Astrocyte of the hippocampus (primary cell): ENCODE measurements around the gene IGSF3.
"Not testable (repeated sequence)": the region's sequence is repeated elsewhere in the genome, so short reads cannot be mapped to it uniquely, and the experiment has no call there.

Experiments used
- DNase-seq: peaks from one replicate; pipeline ENCODE4 v3.0.0; 2011; ENCODE audit warnings: low read depth, low spot score

IGSF3 gene

GRCh38 chr1:116599369-116599768, 68.2 kb downstream of the IGSF3 start:
- not testable (repeated sequence) for DNase-seq

GRCh38 chr1:116598420-116599036, 69.0 kb downstream of the IGSF3 start:
- not testable (repeated sequence) for DNase-seq

- not testable (repeated sequence) for DNase-seq
These were observed 70.1 kb downstream of the IGSF3 start for GRCh38 chr1:116597388-116597787.

- not testable (repeated sequence) for DNase-seq
These were observed 70.7 kb downstream of the IGSF3 start for GRCh38 chr1:116596742-116597307.

GRCh38 chr1:116595946-116596741, 71.4 kb downstream of the IGSF3 start:
- peak; percentile 53 for DNase-seq

- not testable (repeated sequence) for DNase-seq
These were observed 72.3 kb downstream of the IGSF3 start for GRCh38 chr1:116595065-116595840.

- DNase-seq = not testable (repeated sequence)
These were observed 73.6 kb downstream of the IGSF3 start for GRCh38 chr1:116593977-116594376.

- not testable (repeated sequence) for DNase-seq
These were observed 74.1 kb downstream of the IGSF3 start for GRCh38 chr1:116593401-116593800.

GRCh38 chr1:116591951-116592605, 75.5 kb downstream of the IGSF3 start:
- DNase-seq = not testable (repeated sequence)

- DNase-seq = peak; percentile 24
These were observed 76.3 kb downstream of the IGSF3 start for GRCh38 chr1:116591006-116591950.

- DNase-seq = not testable (repeated sequence)
These were observed 77.1 kb downstream of the IGSF3 start for GRCh38 chr1:116590359-116591005.

- peak; percentile 40 for DNase-seq
These were observed 78.3 kb downstream of the IGSF3 start for GRCh38 chr1:116589101-116589735.

- DNase-seq = no peak
These were observed 79.9 kb downstream of the IGSF3 start for GRCh38 chr1:116587501-116588227.

- DNase-seq = no peak
These were observed 80.8 kb downstream of the IGSF3 start for GRCh38 chr1:116586741-116587143.

- peak; percentile 26 for DNase-seq
These were observed 81.6 kb downstream of the IGSF3 start for GRCh38 chr1:116585886-116586285.

GRCh38 chr1:116581323-116581885, 86.1 kb downstream of the IGSF3 start:
- no peak for DNase-seq

GRCh38 chr1:116580446-116581322, 86.8 kb downstream of the IGSF3 start:
- DNase-seq = peak; percentile 55
